Panc1 (cell line): ENCODE results near the gene PKN3.

Experiments
- CTCF ChIP-seq: fragments of 450-650 bp; IDR thresholded peaks from 2 replicates; pipeline ENCODE4 v1.5.1; 2017; ENCODE audit warnings: mild to moderate bottlenecking
- REST ChIP-seq, 2 experiments: IDR thresholded peaks; 2 replicates each; pipeline ENCODE4 v1.6.1; 2011 to 2012; ENCODE audit warnings: low read depth in 2 of 2, control low read depth in 1 of 2, low read length in 1 of 2, mild to moderate bottlenecking in 1 of 2, moderate library complexity in 1 of 2; ENCODE audit not compliant: insufficient read depth in 1 of 2
- SIN3A ChIP-seq: IDR thresholded peaks from 2 replicates; pipeline ENCODE4 v1.6.1; 2012; ENCODE audit warnings: low read depth, mild to moderate bottlenecking, low read length, moderate library complexity, borderline replicate concordance; ENCODE audit not compliant: insufficient read depth
- TCF7L2 ChIP-seq: IDR thresholded peaks from 2 replicates; pipeline ENCODE4 v1.6.1; 2011; ENCODE audit warnings: mild to moderate bottlenecking, low read depth, low read length, inconsistent platforms

- TF ChIP-seq CTCF: no peak
- no peak for TF ChIP-seq SIN3A
- no peak for TF ChIP-seq REST (IDR thresholded peaks at IDR 0.05; ENCODE audit: insufficient read depth in 1 of 2, low read depth in 2 of 2, low read length in 1 of 2)
- no peak for TF ChIP-seq TCF7L2
Observed at GRCh38 chr9:128723352-128723865, 21.1 kb downstream of the PKN3 start.
